Upper lobe of left lung (tissue), 6 donors: Measurements from ENCODE around the gene EBF3. TPM values are rescaled to one million over a fixed set of nuclear protein-coding genes. Genes with fewer than 3 reads are reported as not detected.

Experiments
- ATAC-seq, 2 donors: fragments of 200-7000 bp; cut with Tn5 transposase; one replicate each; pipeline ENCODE4 v1.9.1; 2022; ENCODE audit warnings: mild to moderate bottlenecking in 2 of 2, moderate library complexity in 2 of 2; ENCODE audit not compliant: low FRiP score in 2 of 2
- DNase-seq, 2 donors: peaks; one replicate each; pipeline ENCODE4 v3.0.0-alpha.2; 2019 to 2020
- H3K27ac ChIP-seq, 4 donors: fragments of 200-600 bp; sonication (generic); one replicate each; pipeline ENCODE4 v1.5.1; 2016 to 2019
- H3K27me3 ChIP-seq, 4 donors: fragments of 200-600 bp; sonication (generic); one replicate each; pipeline ENCODE4 v1.5.1; 2017 to 2019
- H3K36me3 ChIP-seq, 4 donors: fragments of 200-600 bp; sonication (generic); one replicate each; pipeline ENCODE4 v1.5.1; 2016 to 2019
- H3K4me1 ChIP-seq, 4 donors: fragments of 200-600 bp; sonication (generic); one replicate each; pipeline ENCODE4 v1.5.1; 2018 to 2019
- H3K4me3 ChIP-seq, 4 donors: fragments of 200-600 bp; sonication (generic); one replicate each; pipeline ENCODE4 v1.5.1; 2017 to 2019; ENCODE audit warnings: mild to moderate bottlenecking in 2 of 4, moderate library complexity in 1 of 4
- H3K9me3 ChIP-seq, 4 donors: fragments of 200-600 bp; sonication (generic); one replicate each; pipeline ENCODE4 v1.5.1; 2018 to 2019
- EP300 ChIP-seq, 4 donors: sonication (generic); formaldehyde crosslinking; IDR thresholded peaks; one replicate each; pipeline ENCODE4 v1.5.1; 2017; ENCODE audit warnings: antibody characterized with exemption in 4 of 4, control low read depth in 2 of 4
- POLR2A ChIP-seq, 4 donors: fragments of 450-650 bp; IDR thresholded peaks; one replicate each; pipeline ENCODE4 v1.5.1; 2016 to 2017; ENCODE audit warnings: antibody characterized with exemption in 4 of 4, mild to moderate bottlenecking in 2 of 4
- POLR2AphosphoS5 ChIP-seq, 2 donors: sonication (generic); formaldehyde crosslinking; IDR thresholded peaks; one replicate each; pipeline ENCODE4 v1.5.1; 2017; ENCODE audit warnings: antibody characterized with exemption in 2 of 2
- WGBS, 2 donors: methylation state at CpG; one replicate each; pipeline ENCODE4 v1.1.5; 2017 to 2018; 5-methylcytosine and 5-hydroxymethylcytosine counted together
- total RNA-seq, 6 donors: library from RNA; depleted of rRNA in 4 of 6; stranded (reverse); fragments of >200 nt in 4 of 6; gene quantifications; one replicate each; pipeline versions ENCODE4 v1.1.0 to v1.2.1, GENCODE V29; 2016 to 2021
- TF ChIP-seq, protein P1 (sequence below), 6 experiments: fragments of 450-650 bp in 4 of 6; fragments of 200-600 bp in 2 of 6; sonication (generic) in 2 of 6; IDR thresholded peaks; one replicate each; pipeline ENCODE4 v1.5.1; 2016 to 2019; ENCODE audit warnings: antibody characterized with exemption in 6 of 6
- donor health status: DM: no; HTN: no; CAD: no; lungs with moderate emphysema.
- donor health status: DM: no; HTN: yes; CAD: no; lungs with severe emphysema.

EBF3 gene
- total RNA-seq, 6 donors from 2014 or later, result 0.06 to 0.51 TPM; not detected in 4

DNA sequence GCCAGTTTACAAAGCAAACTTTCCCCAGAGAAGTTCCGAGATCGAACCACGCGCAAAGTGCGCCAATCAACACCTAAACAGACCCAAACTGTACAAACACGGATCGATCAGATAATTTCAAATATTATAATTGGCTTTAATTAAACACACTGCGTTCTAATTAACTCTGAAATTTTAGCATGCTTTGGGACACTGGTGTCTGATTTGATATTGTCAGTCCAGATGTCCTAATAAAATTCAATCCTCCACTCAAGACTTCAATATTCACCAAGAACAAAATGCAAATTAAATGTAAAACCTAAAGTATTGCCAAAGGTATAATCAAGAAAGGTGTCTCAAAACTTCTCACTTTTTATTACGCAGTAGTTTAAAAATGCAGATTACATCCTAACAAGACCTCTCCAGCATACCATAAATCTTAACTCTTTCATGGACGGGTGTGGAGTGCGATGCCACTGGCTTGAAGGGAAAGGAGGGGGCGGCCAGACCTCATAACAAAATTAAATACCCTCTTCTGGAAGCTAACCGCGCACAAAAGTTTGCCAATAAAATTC, 5.9 kb upstream of the EBF3 start:
- 8 to 15% methylated on average over 14 of the region's 14 CpGs for WGBS, 2 donors
- Histone ChIP-seq H3K36me3 (no peaks in the 10 kb centered on the region), H3K9me3 (no peaks in the 10 kb centered on the region), H3K4me3 (no peak overlapping the region), H3K27me3 (peaks cover 0 to 88% (median 71%) of the 10 kb centered on the region in 4 donors), H3K4me1 (peaks cover 19 to 61% (median 33%) of the 10 kb centered on the region in 4 donors), H3K27ac (no peak overlapping the region)
- TF ChIP-seq POLR2A (IDR thresholded peaks at IDR 0.05), result no peak
- no peak for TF ChIP-seq POLR2AphosphoS5 (IDR thresholded peaks at IDR 0.05)
- TF ChIP-seq EP300 (IDR thresholded peaks at IDR 0.05), result no peak
- TF ChIP-seq, protein P1, sequence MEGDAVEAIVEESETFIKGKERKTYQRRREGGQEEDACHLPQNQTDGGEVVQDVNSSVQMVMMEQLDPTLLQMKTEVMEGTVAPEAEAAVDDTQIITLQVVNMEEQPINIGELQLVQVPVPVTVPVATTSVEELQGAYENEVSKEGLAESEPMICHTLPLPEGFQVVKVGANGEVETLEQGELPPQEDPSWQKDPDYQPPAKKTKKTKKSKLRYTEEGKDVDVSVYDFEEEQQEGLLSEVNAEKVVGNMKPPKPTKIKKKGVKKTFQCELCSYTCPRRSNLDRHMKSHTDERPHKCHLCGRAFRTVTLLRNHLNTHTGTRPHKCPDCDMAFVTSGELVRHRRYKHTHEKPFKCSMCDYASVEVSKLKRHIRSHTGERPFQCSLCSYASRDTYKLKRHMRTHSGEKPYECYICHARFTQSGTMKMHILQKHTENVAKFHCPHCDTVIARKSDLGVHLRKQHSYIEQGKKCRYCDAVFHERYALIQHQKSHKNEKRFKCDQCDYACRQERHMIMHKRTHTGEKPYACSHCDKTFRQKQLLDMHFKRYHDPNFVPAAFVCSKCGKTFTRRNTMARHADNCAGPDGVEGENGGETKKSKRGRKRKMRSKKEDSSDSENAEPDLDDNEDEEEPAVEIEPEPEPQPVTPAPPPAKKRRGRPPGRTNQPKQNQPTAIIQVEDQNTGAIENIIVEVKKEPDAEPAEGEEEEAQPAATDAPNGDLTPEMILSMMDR (IDR thresholded peaks at IDR 0.05), result no peak
- ATAC-seq (no peak), DNase-seq (no peak)

GRCh38 chr10:129969184-129969910, 5.3 kb upstream of the EBF3 start:
- WGBS, 2 donors, result 4 to 7% methylated on average over 45 to 49 of the region's 68 CpGs
- Histone ChIP-seq H3K9me3 (no peaks in the 10 kb centered on the region), H3K4me1 (peaks cover 25 to 68% (median 40%) of the 10 kb centered on the region in 4 donors), H3K36me3 (no peaks in the 10 kb centered on the region), H3K27ac (no peak overlapping the region), H3K27me3 (peaks cover 3 to 87% (median 75%) of the 10 kb centered on the region in 4 donors), H3K4me3 (no peak overlapping the region)
- ATAC-seq, result no peak
- no peak for TF ChIP-seq EP300 (IDR thresholded peaks at IDR 0.05)
- TF ChIP-seq POLR2A (IDR thresholded peaks at IDR 0.05), result no peak
- TF ChIP-seq, protein P1 (IDR thresholded peaks at IDR 0.05), result no peak
- no peak for TF ChIP-seq POLR2AphosphoS5 (IDR thresholded peaks at IDR 0.05)
- DNase-seq, result peak in 1 of 2 donors; percentile 81

GRCh38 chr10:129968853-129969183, 4.7 kb upstream of the EBF3 start:
- Histone ChIP-seq H3K27me3 (peaks cover 3 to 90% (median 76%) of the 10 kb centered on the region in 4 donors), H3K4me3 (no peak overlapping the region), H3K9me3 (no peaks in the 10 kb centered on the region), H3K4me1 (peaks cover 28 to 73% (median 42%) of the 10 kb centered on the region in 4 donors), H3K27ac (no peak overlapping the region), H3K36me3 (no peaks in the 10 kb centered on the region)
- WGBS, 2 donors, result 3 to 7% methylated on average over 2 to 15 of the region's 15 CpGs
- ATAC-seq, result peak in 1 of 2 donors; percentile 38
- no peak for DNase-seq
- TF ChIP-seq POLR2AphosphoS5 (IDR thresholded peaks at IDR 0.05), result no peak
- TF ChIP-seq EP300 (IDR thresholded peaks at IDR 0.05), result no peak
- no peak for TF ChIP-seq POLR2A (IDR thresholded peaks at IDR 0.05)
- TF ChIP-seq, protein P1 (IDR thresholded peaks at IDR 0.05), result peak in 4 of 6 experiments; percentile 18 to 50 (median 42)

DNA sequence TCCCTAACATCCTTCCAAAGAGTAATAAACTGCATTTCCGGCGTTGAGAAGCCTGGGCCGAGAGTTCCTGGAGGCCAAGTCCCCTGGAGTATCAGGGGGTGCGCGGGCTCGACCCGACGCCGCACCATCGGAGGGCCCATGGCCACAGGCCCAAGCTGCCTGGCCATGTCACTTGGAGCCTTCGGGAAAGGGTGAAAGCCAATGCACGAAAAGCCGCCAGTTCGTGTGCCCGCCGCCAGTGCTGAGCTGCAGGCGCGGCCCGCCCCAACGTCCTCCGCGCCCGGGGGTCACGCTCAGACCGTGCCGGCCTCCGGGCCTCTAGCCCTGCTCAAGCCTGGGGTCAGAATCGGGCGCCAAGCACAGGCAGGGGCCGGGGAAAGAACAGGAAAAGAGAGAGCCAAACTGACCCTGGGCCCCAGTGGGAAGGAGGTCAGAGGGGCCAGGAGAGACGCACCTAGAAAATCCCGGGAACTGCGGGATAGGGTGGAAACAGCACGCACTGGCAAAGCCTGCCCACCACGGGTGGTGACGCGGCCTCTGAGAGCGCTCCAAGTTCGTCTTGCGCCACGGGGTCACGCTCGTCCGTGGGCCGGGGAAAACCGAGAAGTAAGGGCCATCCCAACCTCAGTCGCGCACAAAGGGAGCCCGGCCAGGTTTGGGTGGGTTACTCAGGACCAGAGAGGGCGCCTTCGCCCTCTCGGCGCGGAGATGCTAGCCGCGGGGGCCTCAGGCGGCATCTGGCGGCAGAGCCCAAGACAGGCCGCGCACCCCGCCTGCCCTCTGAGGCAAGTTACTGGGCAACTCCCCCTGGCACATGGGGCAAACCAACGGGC, 4.2 kb upstream of the EBF3 start:
- ATAC-seq, result no peak
- no peak for TF ChIP-seq POLR2AphosphoS5 (IDR thresholded peaks at IDR 0.05)
- no peak for TF ChIP-seq POLR2A (IDR thresholded peaks at IDR 0.05)
- Histone ChIP-seq H3K9me3 (no peaks in the 10 kb centered on the region), H3K4me1 (peaks cover 34 to 79% (median 45%) of the 10 kb centered on the region in 4 donors), H3K36me3 (no peaks in the 10 kb centered on the region), H3K27me3 (peaks cover 3 to 93% (median 76%) of the 10 kb centered on the region in 4 donors), H3K4me3 (no peak overlapping the region), H3K27ac (no peak overlapping the region)
- WGBS, 2 donors, result 7 to 11% methylated on average over 31 to 51 of the region's 62 CpGs
- DNase-seq, result peak in 1 of 2 donors; percentile 59

DNA sequence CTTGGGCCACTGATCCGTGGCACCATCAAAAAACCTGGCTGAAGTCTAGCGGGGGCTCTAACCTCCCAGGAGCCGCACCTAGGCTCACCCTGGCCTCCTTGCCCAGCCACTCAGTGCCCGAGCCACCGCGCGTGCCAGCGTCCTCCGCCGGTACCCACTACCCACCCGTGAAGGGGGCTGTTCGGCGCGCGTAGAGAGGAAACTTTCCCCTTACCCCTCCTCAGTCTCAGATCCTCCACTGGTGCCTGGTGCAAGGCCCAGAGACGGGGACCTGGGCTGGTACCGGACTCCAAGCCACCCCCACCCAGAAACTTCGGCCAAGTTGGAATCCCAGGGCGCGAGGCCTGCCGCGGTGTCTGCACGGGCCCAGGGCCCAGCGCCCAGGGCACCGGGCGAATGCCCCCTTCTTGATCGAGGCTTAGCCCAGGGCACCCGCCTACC, 3.5 kb upstream of the EBF3 start:
- DNase-seq, result peak in 1 of 2 donors; percentile 73
- Histone ChIP-seq H3K9me3 (no peaks in the 10 kb centered on the region), H3K36me3 (no peaks in the 10 kb centered on the region), H3K4me1 (peaks cover 40 to 80% (median 51%) of the 10 kb centered on the region in 4 donors), H3K4me3 (no peak overlapping the region), H3K27me3 (peaks cover 3 to 93% (median 73%) of the 10 kb centered on the region in 4 donors), H3K27ac (no peak overlapping the region)
- no peak for ATAC-seq
- WGBS, 2 donors, result 15 to 23% methylated on average over 12 to 28 of the region's 28 CpGs
- TF ChIP-seq POLR2AphosphoS5 (IDR thresholded peaks at IDR 0.05) (no peak), POLR2A (IDR thresholded peaks at IDR 0.05) (no peak)
- TF ChIP-seq, protein P1 (IDR thresholded peaks at IDR 0.05), result no peak
